Naive thymus-derived CD4-positive, alpha-beta T cell (primary cell): ENCODE data around the gene TSPAN31. TPM values are rescaled to one million over a fixed set of nuclear protein-coding genes. Genes with fewer than 3 reads are reported as not detected.

Experiments
- ATAC-seq: fragments of 150-1000 bp; cut with Tn5 transposase; 2 replicates; pipeline ENCODE4 v1.10.0; 2021; ENCODE audit warnings: mild to moderate bottlenecking, moderate library complexity
- CTCF ChIA-PET: fragments of 350-600 bp; sonication (Branson Sonifier 250); formaldehyde crosslinking; loops from one replicate; lab custom pipeline; 2021; ENCODE audit warnings: antibody characterized with exemption; lab: Charles Lee
- POLR2A ChIA-PET: fragments of 350-600 bp; sonication (Branson Sonifier 250); formaldehyde crosslinking; loops from one replicate; lab custom pipeline; 2021; ENCODE audit warnings: antibody characterized with exemption, inconsistent platforms; lab: Charles Lee
- DNase-seq, 9 donors: peaks; one replicate each; pipeline versions ENCODE4 v3.0.0 to v3.0.0-alpha.2; 2020 to 2022; ENCODE audit warnings: mixed read lengths in 1 of 9
- H3K27ac ChIP-seq: one replicate; pipeline ENCODE4 v1.7.0; 2013; ENCODE audit warnings: mild to moderate bottlenecking, low read depth, low read length, moderate library complexity
- H3K27me3 ChIP-seq, 2 donors: one replicate each; pipeline ENCODE4 v1.7.0; 2013; ENCODE audit warnings: low read length in 2 of 2, mild to moderate bottlenecking in 2 of 2, moderate library complexity in 2 of 2; ENCODE audit not compliant: control insufficient read depth in 2 of 2, insufficient read depth in 2 of 2
- H3K36me3 ChIP-seq, 3 experiments: 1 replicate in 2 of 3; 2 replicates in 1 of 3; pipeline ENCODE4 v1.7.0; 2013; ENCODE audit warnings: low read length in 3 of 3, mild to moderate bottlenecking in 3 of 3, moderate library complexity in 1 of 3; ENCODE audit not compliant: insufficient read depth in 3 of 3, control insufficient read depth in 2 of 3
- H3K4me1 ChIP-seq, 2 donors: one replicate each; pipeline ENCODE4 v1.7.0; 2013; ENCODE audit warnings: low read length in 2 of 2, mild to moderate bottlenecking in 2 of 2, moderate library complexity in 1 of 2; ENCODE audit not compliant: control insufficient read depth in 2 of 2, insufficient read depth in 2 of 2
- H3K4me3 ChIP-seq: 2 replicates; pipeline ENCODE4 v1.7.0; 2013; ENCODE audit warnings: mild to moderate bottlenecking, low read length
- H3K9me3 ChIP-seq, 3 experiments: 1 replicate in 2 of 3; 2 replicates in 1 of 3; pipeline ENCODE4 v1.7.0; 2013; ENCODE audit warnings: low read length in 3 of 3; ENCODE audit not compliant: control insufficient read depth in 2 of 3
- H3K27ac Mint-ChIP-seq, 9 donors: one replicate each; pipeline ENCODE4 v1.8.0; 2020 to 2022; ENCODE audit warnings: mixed read lengths in 9 of 9, mild to moderate bottlenecking in 8 of 9, moderate library complexity in 5 of 9, inconsistent platforms in 2 of 9
- H3K27me3 Mint-ChIP-seq, 5 donors: one replicate each; pipeline ENCODE4 v1.8.0; 2021 to 2022; ENCODE audit warnings: mixed read lengths in 5 of 5, mild to moderate bottlenecking in 1 of 5
- H3K36me3 Mint-ChIP-seq, 5 donors: one replicate each; pipeline ENCODE4 v1.8.0; 2020 to 2022; ENCODE audit warnings: mixed read lengths in 5 of 5, mild to moderate bottlenecking in 3 of 5, inconsistent platforms in 1 of 5
- H3K4me1 Mint-ChIP-seq, 7 donors: one replicate each; pipeline ENCODE4 v1.8.0; 2020 to 2022; ENCODE audit warnings: mixed read lengths in 7 of 7, mild to moderate bottlenecking in 3 of 7, inconsistent platforms in 1 of 7
- H3K4me3 Mint-ChIP-seq, 10 donors: one replicate each; pipeline ENCODE4 v1.8.0; 2020 to 2022; ENCODE audit warnings: mild to moderate bottlenecking in 10 of 10, mixed read lengths in 10 of 10, moderate library complexity in 6 of 10, inconsistent platforms in 2 of 10
- H3K9me3 Mint-ChIP-seq, 11 donors: one replicate each; pipeline ENCODE4 v1.8.0; 2020 to 2022; ENCODE audit warnings: mixed read lengths in 11 of 11, mild to moderate bottlenecking in 4 of 11, inconsistent platforms in 1 of 11, moderate library complexity in 1 of 11
- intact Hi-C, 2 donors: fragments of 100-400 bp; cut with micrococcal nuclease; formaldehyde crosslinking; loops; one replicate each; pipeline ENCODE4 v1.15.1; 2023
- polyA plus RNA-seq, 2 donors: library from polyadenylated mRNA; unstranded; fragments of 300-500 nt; fragmentation: Illumina TruSeq; gene quantifications; one replicate each; pipeline ENCODE4 v1.2.3, GENCODE V29; 2021
- total RNA-seq, 6 experiments: library from RNA in 5 of 6; stranded (reverse) in 5 of 6; gene quantifications; 1 replicate in 5 of 6; 2 replicates in 1 of 6; pipeline ENCODE4 v1.2.3 and lab custom pipeline; 2021 to 2026

The TSPAN31 gene
- total and polyA plus RNA-seq, 7 experiments from 2014 or later, result 12.3 to 50.5 (median 23.2) TPM

GRCh38 chr12:57765698-57766463, 21.0 kb downstream of the TSPAN31 start:
- peak overlapping the region; percentile 70 for H3K4me3 ChIP-seq
- H3K4me1 ChIP-seq, result peaks cover 15 to 27% of the 10 kb centered on the region in 2 donors
- DNase-seq (peak in 1 of 9 donors; percentile 30), ATAC-seq (peak; percentile 10)
- peak overlapping the region in 2 of 9 donors; percentile 13 to 31 for H3K27ac Mint-ChIP-seq
- H3K27me3 ChIP-seq, result peaks cover 0 to 12% of the 10 kb centered on the region in 2 donors
- H3K27me3 Mint-ChIP-seq, result peaks cover 9 to 27% (median 17%) of the 10 kb centered on the region in 5 donors
- CTCF ChIA-PET, result interaction anchor here (0.8 to 3.5 kb wide), 2 partner anchors 10 to 15 kb away, joined by 3 to 14 read pairs; no protein-coding TSS in a partner anchor
- H3K9me3 ChIP-seq, result no peaks in the 10 kb centered on the region
- H3K27ac ChIP-seq, result no peak overlapping the region
- peak overlapping the region; percentile 72 to 93 (median 88) for H3K4me3 Mint-ChIP-seq
- peaks cover 20 to 40% (median 32%) of the 10 kb centered on the region in 7 donors for H3K4me1 Mint-ChIP-seq
- H3K36me3 Mint-ChIP-seq, result peaks cover 0 to 11% (median 5%) of the 10 kb centered on the region in 5 donors
- intact Hi-C loops, result loop anchor here (1.0 kb wide), 2 partner anchors 10 to 139 kb away; no protein-coding TSS in a partner anchor
- POLR2A ChIA-PET, result interaction anchor here (0.8 to 1.3 kb wide), 5 partner anchors 10 to 24 kb away, joined by 3 to 4 read pairs (median 3); partner anchors contain the start of gene CDK4
- peaks cover 0 to 15% (median 0%) of the 10 kb centered on the region in 3 experiments for H3K36me3 ChIP-seq
- H3K9me3 Mint-ChIP-seq, result no peaks in the 10 kb centered on the region

- Mint-ChIP-seq H3K4me1 (peaks cover 24 to 46% (median 39%) of the 10 kb centered on the region in 7 donors), H3K27ac (peak within 1 kb of the TSS in 3 of 9 donors; percentile 13 to 46 (median 31)), H3K27me3 (peaks cover 9 to 27% (median 17%) of the 10 kb centered on the region in 5 donors), H3K9me3 (no peaks in the 10 kb centered on the region), H3K4me3 (peak within 1 kb of the TSS; percentile 72 to 93 (median 88)), H3K36me3 (peaks cover 0 to 11% (median 5%) of the 10 kb centered on the region in 5 donors)
- Histone ChIP-seq H3K4me1 (peaks cover 21 to 35% of the 10 kb centered on the region in 2 donors), H3K9me3 (no peaks in the 10 kb centered on the region), H3K27ac (no peak within 1 kb of the TSS), H3K36me3 (peaks cover 0 to 16% (median 0%) of the 10 kb centered on the region in 3 experiments), H3K4me3 (peak within 1 kb of the TSS; percentile 70), H3K27me3 (peaks cover 0 to 12% of the 10 kb centered on the region in 2 donors)
- CTCF ChIA-PET, result interaction anchor here (0.8 to 3.5 kb wide), 3 partner anchors 10 to 25 kb away, joined by 3 to 14 read pairs (median 3); no protein-coding TSS in a partner anchor
- DNase-seq, result no peak
- POLR2A ChIA-PET, result interaction anchor here (0.5 to 1.2 kb wide), 5 partner anchors 10 to 25 kb away, joined by 3 to 4 read pairs (median 3); partner anchors contain the start of gene MARCHF9
- peak; percentile 29 for ATAC-seq
- intact Hi-C loops, result no loop called here
These were observed 21.8 kb downstream of the TSPAN31 start, which contains the start of gene CYP27B1 for GRCh38 chr12:57766464-57767304. Gene CYP27B1 (minus strand): TSS chr12:57767078. CDS start chr12:57767041, 37 bp downstream.

- Mint-ChIP-seq H3K27me3 (peaks cover 9 to 27% (median 17%) of the 10 kb centered on the region in 5 donors), H3K9me3 (no peaks in the 10 kb centered on the region), H3K36me3 (peaks cover 0 to 11% (median 5%) of the 10 kb centered on the region in 5 donors), H3K4me1 (peaks cover 27 to 50% (median 42%) of the 10 kb centered on the region in 7 donors), H3K4me3 (peak overlapping the region in 3 of 10 donors; percentile 43 to 91 (median 79)), H3K27ac (no peak overlapping the region)
- DNase-seq, result no peak
- ChIA-PET CTCF (interaction anchor here (0.6 to 3.5 kb wide), 4 partner anchors 11 to 127 kb away, joined by 3 to 14 read pairs (median 4); no protein-coding TSS in a partner anchor), POLR2A (interaction anchor here (1.1 to 1.2 kb wide), 3 partner anchors 11 to 26 kb away, joined by 3 to 4 read pairs (median 4); partner anchors contain the start of gene MARCHF9)
- H3K27me3 ChIP-seq, result peaks cover 0 to 12% of the 10 kb centered on the region in 2 donors
- H3K9me3 ChIP-seq, result no peaks in the 10 kb centered on the region
- intact Hi-C loops, result no loop called here
- H3K27ac ChIP-seq, result no peak overlapping the region
- ATAC-seq, result no peak
- no peak overlapping the region for H3K4me3 ChIP-seq
- peaks cover 0 to 18% (median 0%) of the 10 kb centered on the region in 3 experiments for H3K36me3 ChIP-seq
- peaks cover 21 to 36% of the 10 kb centered on the region in 2 donors for H3K4me1 ChIP-seq
These were observed 22.5 kb downstream of the TSPAN31 start for GRCh38 chr12:57767305-57767698.

- DNase-seq, result no peak
- peaks cover 21 to 36% of the 10 kb centered on the region in 2 donors for H3K4me1 ChIP-seq
- no peak for ATAC-seq
- peaks cover 0 to 12% of the 10 kb centered on the region in 2 donors for H3K27me3 ChIP-seq
- Mint-ChIP-seq H3K36me3 (peaks cover 0 to 11% (median 5%) of the 10 kb centered on the region in 5 donors), H3K27ac (no peak overlapping the region), H3K27me3 (peaks cover 9 to 27% (median 17%) of the 10 kb centered on the region in 5 donors), H3K9me3 (no peaks in the 10 kb centered on the region), H3K4me1 (peaks cover 28 to 52% (median 44%) of the 10 kb centered on the region in 7 donors), H3K4me3 (peak overlapping the region in 1 of 10 donors; percentile 17)
- ChIA-PET POLR2A (interaction anchor here (1.1 to 1.2 kb wide), 2 partner anchors 11 to 13 kb away, joined by 3 to 4 read pairs; partner anchors contain the start of gene MARCHF9), CTCF (interaction anchor here (0.6 to 3.5 kb wide), 4 partner anchors 9 to 126 kb away, joined by 4 to 14 read pairs (median 5); no protein-coding TSS in a partner anchor)
- H3K36me3 ChIP-seq, result peaks cover 0 to 18% (median 0%) of the 10 kb centered on the region in 3 experiments
- intact Hi-C loops, result no loop called here
- H3K4me3 ChIP-seq, result no peak overlapping the region
- no peak overlapping the region for H3K27ac ChIP-seq
- no peaks in the 10 kb centered on the region for H3K9me3 ChIP-seq
These were observed 23.0 kb downstream of the TSPAN31 start for GRCh38 chr12:57767876-57768275.

- peaks cover 19 to 31% of the 10 kb centered on the region in 2 donors for H3K4me1 ChIP-seq
- ATAC-seq (no peak), DNase-seq (no peak)
- Mint-ChIP-seq H3K36me3 (peaks cover 0 to 11% (median 5%) of the 10 kb centered on the region in 5 donors), H3K27me3 (peaks cover 4 to 17% (median 10%) of the 10 kb centered on the region in 5 donors), H3K4me3 (peak overlapping the region in 5 of 10 donors; percentile 21 to 90 (median 62)), H3K9me3 (no peaks in the 10 kb centered on the region), H3K4me1 (peaks cover 29 to 51% (median 40%) of the 10 kb centered on the region in 7 donors), H3K27ac (peak overlapping the region in 1 of 9 donors; percentile 51)
- POLR2A ChIA-PET, result no interaction called here
- no peaks in the 10 kb centered on the region for H3K9me3 ChIP-seq
- H3K27ac ChIP-seq, result no peak overlapping the region
- peaks cover 0 to 7% of the 10 kb centered on the region in 2 donors for H3K27me3 ChIP-seq
- intact Hi-C loops, result no loop called here
- H3K4me3 ChIP-seq, result no peak overlapping the region
- CTCF ChIA-PET, result no interaction called here
- H3K36me3 ChIP-seq, result peaks cover 0 to 18% (median 0%) of the 10 kb centered on the region in 3 experiments
These were observed 24.8 kb downstream of the TSPAN31 start for GRCh38 chr12:57769594-57769993.
